Liver (tissue), 9 donors: Measurements from ENCODE around the gene CDC20. TPM values are rescaled to one million over a fixed set of nuclear protein-coding genes. Genes with fewer than 3 reads are reported as not detected.

Experiments
- DNase-seq: peaks from one replicate; pipeline ENCODE4 v3.0.0-alpha.2; 2017; ENCODE audit warnings: low spot score
- H3K27ac ChIP-seq, 2 donors: one replicate each; pipeline ENCODE4 v1.7.0; 2013; ENCODE audit warnings: inconsistent platforms in 2 of 2, low read length in 2 of 2, control low read depth in 1 of 2, low read depth in 1 of 2, mild to moderate bottlenecking in 1 of 2
- H3K27me3 ChIP-seq, 4 donors: one replicate each; pipeline versions ENCODE4 v1.6.1 to v1.7.0; 2013; ENCODE audit warnings: low read length in 3 of 4, inconsistent platforms in 1 of 4, mild to moderate bottlenecking in 1 of 4, moderate library complexity in 1 of 4; ENCODE audit not compliant: control insufficient read depth in 4 of 4, insufficient read depth in 4 of 4
- H3K36me3 ChIP-seq, 4 donors: one replicate each; pipeline versions ENCODE4 v1.6.1 to v1.7.0; 2013; ENCODE audit warnings: low read length in 3 of 4, mild to moderate bottlenecking in 3 of 4, low read depth in 1 of 4, moderate library complexity in 1 of 4; ENCODE audit not compliant: control insufficient read depth in 4 of 4, insufficient read depth in 3 of 4
- H3K4me1 ChIP-seq, 4 donors: one replicate each; pipeline versions ENCODE4 v1.6.1 to v1.7.0; 2013; ENCODE audit warnings: low read length in 3 of 4, mild to moderate bottlenecking in 3 of 4, moderate library complexity in 1 of 4; ENCODE audit not compliant: control insufficient read depth in 4 of 4, insufficient read depth in 4 of 4
- H3K4me3 ChIP-seq, 3 donors: one replicate each; pipeline versions ENCODE4 v1.6.1 to v1.7.0; 2013; ENCODE audit warnings: low read length in 3 of 3, control low read depth in 1 of 3, low read depth in 1 of 3, mild to moderate bottlenecking in 1 of 3
- H3K9ac ChIP-seq, 2 donors: one replicate each; pipeline ENCODE4 v1.7.0; 2013; ENCODE audit warnings: low read length in 2 of 2, mild to moderate bottlenecking in 2 of 2, moderate library complexity in 2 of 2, control low read depth in 1 of 2, low read depth in 1 of 2
- H3K9me3 ChIP-seq, 4 donors: one replicate each; pipeline versions ENCODE4 v1.6.1 to v1.7.0; 2013; ENCODE audit warnings: low read length in 3 of 4; ENCODE audit not compliant: control insufficient read depth in 4 of 4
- EGR1 ChIP-seq, 2 donors: IDR thresholded peaks; 2 replicates each; pipeline ENCODE4 v1.6.1; 2016 to 2018; ENCODE audit warnings: antibody characterized with exemption in 2 of 2, low read depth in 2 of 2
- FOXA1 ChIP-seq: IDR thresholded peaks from 2 replicates; pipeline ENCODE4 v1.6.1; 2016; ENCODE audit warnings: antibody characterized with exemption
- FOXA2 ChIP-seq: IDR thresholded peaks from 2 replicates; pipeline ENCODE4 v1.6.1; 2016; ENCODE audit warnings: antibody characterized with exemption
- GABPA ChIP-seq, 2 donors: IDR thresholded peaks in 1 of 2; conservative IDR thresholded peaks in 1 of 2; 2 replicates each; pipeline ENCODE4 v1.6.1; 2016; ENCODE audit warnings: antibody characterized with exemption in 2 of 2, mild to moderate bottlenecking in 1 of 2, moderate library complexity in 1 of 2
- HNF4A ChIP-seq, 2 donors: conservative IDR thresholded peaks; 2 replicates each; pipeline ENCODE4 v1.6.1; 2016; ENCODE audit warnings: antibody characterized with exemption in 2 of 2, mild to moderate bottlenecking in 2 of 2
- HNF4G ChIP-seq: IDR thresholded peaks from 2 replicates; pipeline ENCODE4 v1.6.1; 2016; ENCODE audit warnings: antibody characterized with exemption
- JUND ChIP-seq, 2 donors: IDR thresholded peaks; 2 replicates each; pipeline ENCODE4 v1.6.1; 2016; ENCODE audit warnings: antibody characterized with exemption in 2 of 2
- NR2F2 ChIP-seq: IDR thresholded peaks from 2 replicates; pipeline ENCODE4 v1.6.1; 2016; ENCODE audit warnings: antibody characterized with exemption
- RAD21 ChIP-seq, 2 donors: IDR thresholded peaks; 2 replicates each; pipeline ENCODE4 v1.6.1; 2016; ENCODE audit warnings: antibody characterized with exemption in 2 of 2, mild to moderate bottlenecking in 2 of 2
- REST ChIP-seq: IDR thresholded peaks from 2 replicates; pipeline ENCODE4 v1.6.1; 2016; ENCODE audit warnings: antibody characterized with exemption, mild to moderate bottlenecking
- RXRA ChIP-seq, 2 donors: IDR thresholded peaks; 2 replicates each; pipeline ENCODE4 v1.6.1; 2017 to 2018; ENCODE audit warnings: antibody characterized with exemption in 2 of 2, mild to moderate bottlenecking in 1 of 2
- SP1 ChIP-seq: IDR thresholded peaks from 2 replicates; pipeline ENCODE4 v1.6.1; 2018; ENCODE audit warnings: antibody characterized with exemption, mild to moderate bottlenecking
- TAF1 ChIP-seq: conservative IDR thresholded peaks from 2 replicates; pipeline ENCODE4 v1.6.1; 2016; ENCODE audit warnings: antibody characterized with exemption, mild to moderate bottlenecking
- YY1 ChIP-seq: IDR thresholded peaks from 2 replicates; pipeline ENCODE4 v1.6.1; 2016; ENCODE audit warnings: antibody characterized with exemption, mild to moderate bottlenecking
- WGBS: extraction: QIAGEN DNeasy Blood & Tissue Kit; methylation state at CpG from one replicate; pipeline ENCODE4 v1.1.7; 2013; 5-methylcytosine and 5-hydroxymethylcytosine counted together
- polyA plus RNA-seq, 2 donors: library from polyadenylated mRNA; stranded (reverse) in 1 of 2; unstranded in 1 of 2; fragments of 200-250 nt in 1 of 2; fragments of >200 nt in 1 of 2; fragmentation: Nextera tagmentation in 1 of 2; extraction: Ambion mirVana in 1 of 2; gene quantifications; one replicate each; pipeline versions ENCODE4 v1.2.1 to v1.2.3, GENCODE V29; 2013 to 2015
- total RNA-seq, 2 donors: library from RNA; depleted of rRNA; stranded (reverse); fragments of >200 nt; gene quantifications; one replicate each; pipeline ENCODE4 v1.2.3, GENCODE V29; 2014
- TF ChIP-seq, protein P1 (sequence below): fragments of 150-350 bp; IDR thresholded peaks from 2 replicates; pipeline ENCODE4 v1.5.1; 2017; ENCODE audit warnings: improper control_type of control experiment, low read depth, low read length; ENCODE audit not compliant: missing input control
- TF ChIP-seq, protein P2 (sequence below): IDR thresholded peaks from 2 replicates; pipeline ENCODE4 v1.6.1; 2016; ENCODE audit warnings: antibody characterized with exemption
- TF ChIP-seq, protein P3 (sequence below): IDR thresholded peaks from 2 replicates; pipeline ENCODE4 v1.6.1; 2016; ENCODE audit warnings: antibody characterized with exemption
- TF ChIP-seq, protein P4 (sequence below): IDR thresholded peaks from 2 replicates; pipeline ENCODE4 v1.6.1; 2016; ENCODE audit warnings: antibody characterized with exemption
- donor health status: healthy.
- donor health status: healthy.
- donor health status: healthy.
- donor health status: healthy.
- donor health status: healthy.

The CDC20 gene
- total and polyA plus RNA-seq, 4 donors: 0.25 to 73.4 (median 3.5) TPM

DNA sequence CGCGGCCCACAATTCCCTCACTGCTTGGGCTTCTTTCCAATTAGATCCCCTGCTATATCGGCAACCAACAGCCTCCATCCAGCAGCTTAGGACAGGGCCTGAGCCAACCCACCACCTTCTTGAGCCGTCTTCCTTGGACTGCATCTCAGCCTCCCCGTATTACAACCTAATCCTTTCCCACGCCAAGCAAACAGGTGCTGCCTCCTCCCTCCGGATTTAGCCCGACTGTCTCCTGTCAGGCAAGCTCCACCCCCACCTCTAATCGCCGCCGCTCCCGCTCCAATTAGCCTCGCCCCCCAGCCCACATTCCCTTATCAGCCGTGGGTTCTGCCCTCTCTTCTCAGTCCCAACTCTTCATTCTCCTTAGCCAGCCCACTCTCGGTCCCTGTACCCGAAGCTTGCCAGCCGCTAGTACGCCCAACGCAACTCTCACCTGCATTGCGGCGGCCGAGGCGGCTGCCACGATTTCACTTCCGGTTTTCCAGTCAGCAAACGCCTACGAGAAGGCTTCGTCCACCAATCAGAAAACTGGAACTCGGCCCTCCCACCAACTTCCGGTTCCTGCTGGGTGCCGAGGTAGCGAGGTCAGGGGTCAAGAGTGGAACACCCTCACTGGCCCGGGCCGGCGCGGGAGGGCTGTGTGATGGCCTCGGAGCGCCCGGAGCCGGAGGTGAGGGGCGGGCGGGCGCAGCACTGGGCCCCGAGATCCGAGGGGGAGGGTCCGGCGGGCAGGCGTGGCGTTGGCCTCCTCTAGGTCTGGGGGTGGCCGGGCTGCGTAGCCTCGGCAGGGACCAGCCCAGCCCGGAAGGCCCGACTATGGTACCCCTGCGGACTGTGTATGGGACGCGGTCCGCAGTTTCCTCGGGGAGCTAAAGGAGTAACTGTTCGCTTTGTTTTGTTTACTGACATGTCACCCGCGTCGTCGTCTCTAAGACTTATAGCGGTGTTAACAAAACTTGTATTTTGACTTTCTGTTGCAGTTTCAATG lies 30.8 kb downstream of the CDC20 start, which contains the start of the genes MED8 and SZT2 (continued):
- TF ChIP-seq YY1 (no peak), NR2F2 (peak; percentile 93)

DNA sequence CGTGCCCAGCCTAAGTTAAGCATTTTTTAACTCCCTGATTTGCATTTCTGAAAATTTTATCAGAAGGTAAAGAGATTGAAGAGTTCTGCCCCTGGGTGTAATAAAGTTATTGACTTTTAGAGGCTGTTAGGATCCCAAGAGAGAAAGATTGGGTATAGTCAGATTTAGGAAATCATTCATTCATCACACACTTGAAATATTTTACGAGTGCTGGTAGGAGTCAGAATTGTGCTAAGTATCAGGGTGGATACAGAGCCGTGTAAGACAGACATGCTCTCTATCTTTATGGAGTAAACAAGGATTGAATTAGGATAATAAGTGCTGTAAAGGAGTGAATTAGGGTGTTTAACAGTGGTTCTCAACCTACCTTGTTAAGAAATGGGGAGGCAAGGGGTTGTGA lies 33.9 kb downstream of the CDC20 start:
- TF ChIP-seq JUND (IDR thresholded peaks at IDR 0.05) (no peak), TAF1 (no peak), REST (no peak), SP1 (no peak), EGR1 (IDR thresholded peaks at IDR 0.05; ENCODE audit: low read depth in 2 of 2) (no peak), FOXA1 (no peak)
- Histone ChIP-seq H3K4me1 (peaks cover 2 to 27% (median 18%) of the 10 kb centered on the region in 4 donors), H3K4me3 (no peak overlapping the region), H3K27me3 (no peaks in the 10 kb centered on the region), H3K36me3 (peaks cover 0 to 6% (median 5%) of the 10 kb centered on the region in 4 donors), H3K27ac (no peak overlapping the region), H3K9ac (no peak overlapping the region), H3K9me3 (no peaks in the 10 kb centered on the region)
- DNase-seq: no peak
- WGBS: 59% methylated on average over 3 of the region's 3 CpGs

DNA sequence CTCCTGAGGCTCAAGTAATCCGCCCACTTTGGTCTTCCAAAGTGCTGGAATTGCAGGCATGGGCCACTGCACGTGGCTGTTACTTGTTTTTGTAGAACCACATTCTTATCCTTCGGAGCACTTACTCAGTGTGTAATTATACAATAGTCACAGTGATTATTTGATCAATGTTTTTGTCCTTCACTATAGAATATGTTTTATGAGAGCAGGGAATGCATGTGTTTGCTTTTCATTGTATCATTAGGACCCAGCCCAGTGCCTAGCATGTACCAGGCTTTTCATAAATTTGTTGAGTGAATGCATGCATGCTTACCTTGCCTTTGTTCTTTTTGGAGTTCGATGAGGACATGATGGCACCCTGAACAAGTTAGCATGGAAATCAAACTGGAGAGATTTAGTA lies 36.7 kb downstream of the CDC20 start:
- H3K27me3 ChIP-seq: no peaks in the 10 kb centered on the region
- DNase-seq: no peak
- peaks cover 0 to 7% (median 4%) of the 10 kb centered on the region in 4 donors for H3K4me1 ChIP-seq
- 94% methylated on average over 4 of the region's 4 CpGs for WGBS
- peaks cover 0 to 6% (median 5%) of the 10 kb centered on the region in 4 donors for H3K36me3 ChIP-seq
- H3K4me3 ChIP-seq: no peak overlapping the region
- TF ChIP-seq EGR1 (IDR thresholded peaks at IDR 0.05; ENCODE audit: low read depth in 2 of 2): no peak
- TF ChIP-seq RAD21 (IDR thresholded peaks at IDR 0.05): no peak
- TF ChIP-seq TAF1: no peak
- no peaks in the 10 kb centered on the region for H3K9me3 ChIP-seq
- no peak overlapping the region for H3K9ac ChIP-seq
- H3K27ac ChIP-seq: no peak overlapping the region

DNA sequence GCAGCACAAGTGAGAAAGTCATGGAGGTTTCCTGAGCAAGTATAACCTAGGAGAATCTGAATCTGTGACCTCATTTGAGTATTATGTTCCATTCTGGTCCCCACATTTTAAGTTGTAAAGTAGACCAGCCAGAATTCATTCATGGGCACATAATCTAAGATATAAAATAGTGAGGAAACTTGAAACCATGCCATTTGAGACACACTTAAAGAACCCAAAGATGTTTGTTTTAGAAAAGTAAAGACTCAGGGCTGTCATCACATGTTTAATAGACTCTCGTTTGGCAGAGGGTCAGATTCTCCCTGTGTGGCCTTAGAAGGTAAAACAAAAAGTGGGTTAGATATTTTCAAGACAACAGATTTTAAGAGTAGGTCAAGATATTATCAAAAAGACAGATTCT lies 37.3 kb downstream of the CDC20 start:
- Histone ChIP-seq H3K27ac (no peak overlapping the region), H3K27me3 (no peaks in the 10 kb centered on the region), H3K4me3 (no peak overlapping the region), H3K9me3 (no peaks in the 10 kb centered on the region), H3K36me3 (peaks cover 0 to 6% (median 5%) of the 10 kb centered on the region in 4 donors), H3K4me1 (peaks cover 0 to 2% (median 0%) of the 10 kb centered on the region in 4 donors), H3K9ac (no peak overlapping the region)
- 84% methylated on average over 1 of the region's 1 CpG for WGBS
- DNase-seq: no peak
- TF ChIP-seq, protein P1, sequence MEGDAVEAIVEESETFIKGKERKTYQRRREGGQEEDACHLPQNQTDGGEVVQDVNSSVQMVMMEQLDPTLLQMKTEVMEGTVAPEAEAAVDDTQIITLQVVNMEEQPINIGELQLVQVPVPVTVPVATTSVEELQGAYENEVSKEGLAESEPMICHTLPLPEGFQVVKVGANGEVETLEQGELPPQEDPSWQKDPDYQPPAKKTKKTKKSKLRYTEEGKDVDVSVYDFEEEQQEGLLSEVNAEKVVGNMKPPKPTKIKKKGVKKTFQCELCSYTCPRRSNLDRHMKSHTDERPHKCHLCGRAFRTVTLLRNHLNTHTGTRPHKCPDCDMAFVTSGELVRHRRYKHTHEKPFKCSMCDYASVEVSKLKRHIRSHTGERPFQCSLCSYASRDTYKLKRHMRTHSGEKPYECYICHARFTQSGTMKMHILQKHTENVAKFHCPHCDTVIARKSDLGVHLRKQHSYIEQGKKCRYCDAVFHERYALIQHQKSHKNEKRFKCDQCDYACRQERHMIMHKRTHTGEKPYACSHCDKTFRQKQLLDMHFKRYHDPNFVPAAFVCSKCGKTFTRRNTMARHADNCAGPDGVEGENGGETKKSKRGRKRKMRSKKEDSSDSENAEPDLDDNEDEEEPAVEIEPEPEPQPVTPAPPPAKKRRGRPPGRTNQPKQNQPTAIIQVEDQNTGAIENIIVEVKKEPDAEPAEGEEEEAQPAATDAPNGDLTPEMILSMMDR: no peak
- TF ChIP-seq, protein P2, sequence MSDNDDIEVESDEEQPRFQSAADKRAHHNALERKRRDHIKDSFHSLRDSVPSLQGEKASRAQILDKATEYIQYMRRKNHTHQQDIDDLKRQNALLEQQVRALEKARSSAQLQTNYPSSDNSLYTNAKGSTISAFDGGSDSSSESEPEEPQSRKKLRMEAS: no peak
- TF ChIP-seq GABPA (IDR thresholded peaks at IDR 0.05 in 1 of 2, conservative IDR thresholded peaks at IDR 0.05 in 1 of 2) (no peak), HNF4A (conservative IDR thresholded peaks at IDR 0.05) (no peak), FOXA2 (no peak), RXRA (IDR thresholded peaks at IDR 0.05) (no peak), TAF1 (no peak), YY1 (no peak), SP1 (no peak), HNF4G (no peak), NR2F2 (no peak)
- TF ChIP-seq, protein P3, sequence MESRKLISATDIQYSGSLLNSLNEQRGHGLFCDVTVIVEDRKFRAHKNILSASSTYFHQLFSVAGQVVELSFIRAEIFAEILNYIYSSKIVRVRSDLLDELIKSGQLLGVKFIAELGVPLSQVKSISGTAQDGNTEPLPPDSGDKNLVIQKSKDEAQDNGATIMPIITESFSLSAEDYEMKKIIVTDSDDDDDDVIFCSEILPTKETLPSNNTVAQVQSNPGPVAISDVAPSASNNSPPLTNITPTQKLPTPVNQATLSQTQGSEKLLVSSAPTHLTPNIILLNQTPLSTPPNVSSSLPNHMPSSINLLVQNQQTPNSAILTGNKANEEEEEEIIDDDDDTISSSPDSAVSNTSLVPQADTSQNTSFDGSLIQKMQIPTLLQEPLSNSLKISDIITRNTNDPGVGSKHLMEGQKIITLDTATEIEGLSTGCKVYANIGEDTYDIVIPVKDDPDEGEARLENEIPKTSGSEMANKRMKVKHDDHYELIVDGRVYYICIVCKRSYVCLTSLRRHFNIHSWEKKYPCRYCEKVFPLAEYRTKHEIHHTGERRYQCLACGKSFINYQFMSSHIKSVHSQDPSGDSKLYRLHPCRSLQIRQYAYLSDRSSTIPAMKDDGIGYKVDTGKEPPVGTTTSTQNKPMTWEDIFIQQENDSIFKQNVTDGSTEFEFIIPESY: no peak
- TF ChIP-seq, protein P4, sequence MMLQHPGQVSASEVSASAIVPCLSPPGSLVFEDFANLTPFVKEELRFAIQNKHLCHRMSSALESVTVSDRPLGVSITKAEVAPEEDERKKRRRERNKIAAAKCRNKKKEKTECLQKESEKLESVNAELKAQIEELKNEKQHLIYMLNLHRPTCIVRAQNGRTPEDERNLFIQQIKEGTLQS: no peak
